Ectodermal cell (in vitro differentiated cells): ENCODE results near the gene HIBCH.

Source experiments
- H3K27ac ChIP-seq: 2 replicates; pipeline ENCODE4 v1.7.0; 2013; ENCODE audit warnings: mild to moderate bottlenecking, low read depth, low read length; ENCODE audit not compliant: insufficient read depth, poor library complexity, severe bottlenecking
- H3K27me3 ChIP-seq: 2 replicates; pipeline ENCODE4 v1.7.0; 2013; ENCODE audit warnings: mild to moderate bottlenecking, low read length; ENCODE audit not compliant: insufficient read depth, control insufficient read depth, poor library complexity, severe bottlenecking
- H3K36me3 ChIP-seq: one replicate; pipeline ENCODE4 v1.7.0; 2013; ENCODE audit warnings: low read length; ENCODE audit not compliant: control insufficient read depth, insufficient read depth
- H3K4me1 ChIP-seq: one replicate; pipeline ENCODE4 v1.7.0; 2013; ENCODE audit warnings: low read length; ENCODE audit not compliant: control insufficient read depth, insufficient read depth
- H3K4me3 ChIP-seq: 2 replicates; pipeline ENCODE4 v1.7.0; 2013; ENCODE audit warnings: low read depth, low read length, control low read depth; ENCODE audit not compliant: insufficient read depth
- H3K9me3 ChIP-seq: 2 replicates; pipeline ENCODE4 v1.7.0; 2013; ENCODE audit warnings: mild to moderate bottlenecking, low read length, moderate library complexity; ENCODE audit not compliant: control insufficient read depth
- WGBS, 2 experiments: methylation state at CpG; one replicate each; pipeline ENCODE4 v1.1.7; 2013; ENCODE audit warnings: missing lambda C conversion rate in 2 of 2; 5-methylcytosine and 5-hydroxymethylcytosine counted together

HIBCH gene

DNA sequence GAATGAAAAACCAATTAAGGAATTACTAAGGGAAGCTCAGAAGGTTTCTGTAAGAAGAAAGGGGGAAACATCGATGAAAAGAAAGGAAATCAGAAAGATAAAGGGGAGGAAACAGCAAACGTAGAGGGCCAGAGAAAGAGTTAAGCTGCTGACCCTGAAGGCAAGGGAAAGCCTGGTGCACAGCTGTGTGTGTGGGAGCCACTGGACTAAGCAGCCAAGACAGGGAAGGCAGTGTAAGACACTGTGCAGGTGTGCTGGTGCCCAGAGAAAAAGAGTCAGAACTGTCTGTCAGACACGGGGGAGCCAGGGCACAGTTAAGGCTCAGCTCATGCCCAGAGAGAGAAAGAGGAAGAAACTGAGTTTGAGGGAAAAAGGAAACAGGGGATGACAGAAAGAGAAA, 104.0 kb downstream of the HIBCH start:
- no peaks in the 10 kb centered on the region for H3K9me3 ChIP-seq
- no peaks in the 10 kb centered on the region for H3K27me3 ChIP-seq
- H3K27ac ChIP-seq: no peak overlapping the region
- H3K4me1 ChIP-seq: peaks cover 18% of the 10 kb centered on the region
- no peak overlapping the region for H3K4me3 ChIP-seq
- WGBS, 2 experiments: 17 to 25% methylated on average over 3 of the region's 3 CpGs
- H3K36me3 ChIP-seq: no peaks in the 10 kb centered on the region

DNA sequence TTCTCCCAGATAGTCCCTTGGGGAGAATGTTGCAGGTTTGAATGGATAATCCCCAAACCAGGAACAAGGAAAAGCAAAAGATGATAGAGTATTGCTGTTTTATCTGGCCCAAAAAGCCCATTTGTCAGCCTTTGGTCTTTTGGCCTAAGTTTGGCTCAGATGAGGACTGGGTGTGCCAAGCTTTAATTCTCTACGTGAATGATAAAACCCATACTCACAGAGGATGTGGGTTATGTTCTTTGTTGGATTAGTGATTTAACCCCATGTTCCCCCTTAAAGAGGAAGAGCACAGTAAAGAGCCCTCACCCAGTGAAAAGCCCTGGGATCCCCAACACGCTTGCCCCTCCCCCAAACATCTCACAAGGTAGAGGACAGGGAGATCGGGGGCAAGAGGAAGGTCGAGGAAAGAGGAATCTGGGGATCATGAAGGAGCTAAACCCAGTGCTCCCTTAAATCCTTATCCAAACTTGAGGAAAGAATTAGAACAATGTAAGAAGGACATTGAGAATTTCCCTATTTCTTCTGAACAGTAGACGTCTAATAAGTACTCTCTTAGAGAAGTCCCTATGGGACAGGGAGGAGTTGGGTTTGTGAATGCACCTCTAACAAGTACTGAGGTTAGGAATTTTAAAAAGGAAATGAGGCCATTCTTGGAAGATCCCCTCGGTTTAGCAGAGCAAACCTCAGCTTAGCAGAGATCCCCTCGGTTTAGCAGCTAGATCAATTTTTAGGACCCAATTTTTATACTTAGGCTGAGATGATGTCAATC, 105.0 kb downstream of the HIBCH start:
- 76 to 82% methylated on average over 5 to 7 of the region's 7 CpGs for WGBS, 2 experiments

DNA sequence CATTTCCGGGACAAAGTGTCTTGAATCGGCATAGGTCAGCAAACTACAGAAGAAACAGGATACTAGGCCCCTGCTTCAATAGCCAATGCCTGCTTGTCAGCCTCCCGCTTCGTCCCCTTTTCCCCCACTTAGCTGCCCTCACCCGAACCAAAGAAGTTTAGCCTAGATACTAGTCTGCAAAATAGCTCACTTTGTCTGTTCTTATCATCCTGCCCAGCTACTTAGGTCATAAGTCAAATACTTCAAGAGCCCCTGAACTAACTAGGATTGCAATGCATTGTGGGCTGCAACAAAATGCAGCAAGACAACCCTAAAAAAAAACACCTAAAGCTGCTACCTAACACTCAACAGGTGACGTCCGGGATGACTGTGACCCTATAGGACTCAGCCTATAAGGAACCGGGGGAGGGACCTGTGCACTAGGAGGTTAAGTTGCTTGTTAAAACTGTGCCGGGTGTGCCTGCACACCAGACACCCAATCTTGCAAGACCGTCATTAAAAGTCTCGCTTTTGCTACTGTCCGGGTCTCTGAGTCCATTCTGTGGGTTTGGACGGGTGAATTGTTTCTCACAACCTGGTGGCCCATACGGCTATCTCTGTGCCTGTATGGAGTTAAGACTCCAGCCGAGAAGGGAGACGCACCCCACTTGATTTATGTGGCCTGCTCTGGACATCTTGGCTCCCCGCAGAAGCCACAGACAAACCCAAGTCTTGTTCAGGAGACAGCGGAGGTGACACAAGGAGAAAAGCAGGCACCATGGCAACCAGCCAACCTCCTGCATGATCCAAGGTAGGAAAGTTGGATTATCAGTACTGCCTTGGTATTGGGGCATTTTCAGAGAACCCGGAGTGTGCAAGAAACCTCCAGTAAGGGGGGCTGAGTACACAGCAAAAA, 105.9 kb downstream of the HIBCH start:
- 94 to 96% methylated on average over 19 of the region's 19 CpGs for WGBS, 2 experiments
- Histone ChIP-seq H3K4me3 (no peak overlapping the region), H3K9me3 (no peaks in the 10 kb centered on the region), H3K27me3 (no peaks in the 10 kb centered on the region), H3K36me3 (no peaks in the 10 kb centered on the region), H3K27ac (no peak overlapping the region), H3K4me1 (peaks cover 18% of the 10 kb centered on the region)

More for the DNA sequence above, 105.0 kb downstream of the HIBCH start:
- no peak overlapping the region for H3K4me3 ChIP-seq
- no peaks in the 10 kb centered on the region for H3K36me3 ChIP-seq
- H3K27me3 ChIP-seq: no peaks in the 10 kb centered on the region
- H3K27ac ChIP-seq: no peak overlapping the region
- H3K9me3 ChIP-seq: no peaks in the 10 kb centered on the region
- H3K4me1 ChIP-seq: peaks cover 18% of the 10 kb centered on the region

- H3K27ac ChIP-seq: no peak overlapping the region
- 69 to 72% methylated on average over 2 of the region's 2 CpGs for WGBS, 2 experiments
- no peak overlapping the region for H3K4me3 ChIP-seq
- no peaks in the 10 kb centered on the region for H3K36me3 ChIP-seq
- H3K27me3 ChIP-seq: no peaks in the 10 kb centered on the region
- H3K4me1 ChIP-seq: peaks cover 11% of the 10 kb centered on the region
- H3K9me3 ChIP-seq: no peaks in the 10 kb centered on the region
Measured at GRCh38 chr2:190210471-190210870, 109.2 kb downstream of the HIBCH start.

DNA sequence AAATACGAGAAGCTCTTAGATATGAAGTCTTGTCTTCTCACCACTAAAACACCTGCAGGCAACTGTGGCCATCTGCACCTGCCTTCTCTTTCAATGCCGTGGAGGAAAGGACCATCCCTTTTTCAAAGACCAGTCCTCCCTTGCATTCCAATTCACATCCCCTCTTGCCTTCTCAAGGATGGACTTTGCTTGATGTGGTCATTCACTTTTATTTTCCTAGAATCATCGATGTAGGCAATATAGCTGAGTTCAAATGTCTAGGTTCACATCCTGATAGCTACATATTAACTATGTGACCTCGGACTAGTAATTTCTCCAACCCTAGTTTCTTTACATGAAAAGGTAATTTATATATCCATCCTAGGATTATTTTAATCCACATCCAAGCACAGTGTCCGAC, 110.1 kb downstream of the HIBCH start:
- H3K36me3 ChIP-seq: no peaks in the 10 kb centered on the region
- peaks cover 4% of the 10 kb centered on the region for H3K4me1 ChIP-seq
- 94 to 97% methylated on average over 4 to 5 of the region's 5 CpGs for WGBS, 2 experiments
- no peak overlapping the region for H3K4me3 ChIP-seq
- no peaks in the 10 kb centered on the region for H3K27me3 ChIP-seq
- no peak overlapping the region for H3K27ac ChIP-seq
- H3K9me3 ChIP-seq: no peaks in the 10 kb centered on the region

GRCh38 chr2:190207930-190208329, 111.7 kb downstream of the HIBCH start:
- Histone ChIP-seq H3K27ac (no peak overlapping the region), H3K9me3 (no peaks in the 10 kb centered on the region), H3K27me3 (no peaks in the 10 kb centered on the region), H3K4me1 (no peaks in the 10 kb centered on the region), H3K36me3 (no peaks in the 10 kb centered on the region), H3K4me3 (no peak overlapping the region)
- 89 to 92% methylated on average over 1 to 2 of the region's 2 CpGs for WGBS, 2 experiments

GRCh38 chr2:190205657-190206056, 114.0 kb downstream of the HIBCH start:
- WGBS, 2 experiments: 97 to 100% methylated on average over 3 of the region's 4 CpGs
- Histone ChIP-seq H3K27ac (no peak overlapping the region), H3K36me3 (no peaks in the 10 kb centered on the region), H3K4me1 (no peaks in the 10 kb centered on the region), H3K4me3 (no peak overlapping the region), H3K9me3 (no peaks in the 10 kb centered on the region), H3K27me3 (no peaks in the 10 kb centered on the region)

GRCh38 chr2:190202604-190203003, 117.0 kb downstream of the HIBCH start:
- Histone ChIP-seq H3K36me3 (no peaks in the 10 kb centered on the region), H3K4me1 (no peaks in the 10 kb centered on the region), H3K27me3 (no peaks in the 10 kb centered on the region), H3K9me3 (no peaks in the 10 kb centered on the region), H3K4me3 (no peak overlapping the region), H3K27ac (no peak overlapping the region)
- WGBS, 2 experiments: 98 to 100% methylated on average over 1 of the region's 1 CpG

- no peak overlapping the region for H3K4me3 ChIP-seq
- no peaks in the 10 kb centered on the region for H3K36me3 ChIP-seq
- no peak overlapping the region for H3K27ac ChIP-seq
- no peaks in the 10 kb centered on the region for H3K27me3 ChIP-seq
- no peaks in the 10 kb centered on the region for H3K9me3 ChIP-seq
- H3K4me1 ChIP-seq: no peaks in the 10 kb centered on the region
Measured at GRCh38 chr2:190202018-190202417, 117.6 kb downstream of the HIBCH start.

DNA sequence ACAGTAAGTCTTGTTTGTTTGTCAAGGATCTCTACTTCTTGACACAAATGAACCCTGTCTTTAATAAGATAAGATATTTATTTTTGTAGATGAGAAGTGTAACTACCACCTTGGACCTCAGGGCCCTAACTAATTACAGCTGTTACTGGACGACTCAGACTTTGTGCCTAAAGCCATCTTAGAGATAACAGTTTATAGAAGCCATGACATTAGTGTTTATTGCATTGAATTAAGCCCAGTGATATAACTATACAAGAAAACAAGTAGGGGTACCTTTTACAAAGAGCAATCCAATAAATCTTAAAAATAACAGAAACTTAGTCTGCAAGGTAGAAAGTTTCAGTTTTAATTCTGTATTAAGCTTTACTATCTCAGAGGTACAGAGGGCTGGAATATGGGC, 119.0 kb downstream of the HIBCH start:
- H3K9me3 ChIP-seq: no peaks in the 10 kb centered on the region
- 100% methylated on average over 1 of the region's 1 CpG for WGBS, 2 experiments
- no peaks in the 10 kb centered on the region for H3K4me1 ChIP-seq
- H3K27me3 ChIP-seq: no peaks in the 10 kb centered on the region
- H3K36me3 ChIP-seq: no peaks in the 10 kb centered on the region
- H3K4me3 ChIP-seq: no peak overlapping the region
- no peak overlapping the region for H3K27ac ChIP-seq
